Stimulated activated CD8-positive, alpha-beta memory T cell treated with anti-CD3 and anti-CD28 coated beads, Interleukin-7, amount 100 ng/mL, for 24 hours (primary cell): ENCODE results near the gene ATG3.
A peak's percentile ranks its signal among the peaks of the same experiment; 100 is the strongest.
"Not testable (repeated sequence)": the region's sequence is repeated elsewhere in the genome, so short reads cannot be mapped to it uniquely, and the experiment has no call there.

ENCODE experiments used
- DNase-seq: peaks from one replicate; pipeline ENCODE4 v3.0.0-alpha.2; 2020; ENCODE audit warnings: low read depth

Gene ATG3

DNA sequence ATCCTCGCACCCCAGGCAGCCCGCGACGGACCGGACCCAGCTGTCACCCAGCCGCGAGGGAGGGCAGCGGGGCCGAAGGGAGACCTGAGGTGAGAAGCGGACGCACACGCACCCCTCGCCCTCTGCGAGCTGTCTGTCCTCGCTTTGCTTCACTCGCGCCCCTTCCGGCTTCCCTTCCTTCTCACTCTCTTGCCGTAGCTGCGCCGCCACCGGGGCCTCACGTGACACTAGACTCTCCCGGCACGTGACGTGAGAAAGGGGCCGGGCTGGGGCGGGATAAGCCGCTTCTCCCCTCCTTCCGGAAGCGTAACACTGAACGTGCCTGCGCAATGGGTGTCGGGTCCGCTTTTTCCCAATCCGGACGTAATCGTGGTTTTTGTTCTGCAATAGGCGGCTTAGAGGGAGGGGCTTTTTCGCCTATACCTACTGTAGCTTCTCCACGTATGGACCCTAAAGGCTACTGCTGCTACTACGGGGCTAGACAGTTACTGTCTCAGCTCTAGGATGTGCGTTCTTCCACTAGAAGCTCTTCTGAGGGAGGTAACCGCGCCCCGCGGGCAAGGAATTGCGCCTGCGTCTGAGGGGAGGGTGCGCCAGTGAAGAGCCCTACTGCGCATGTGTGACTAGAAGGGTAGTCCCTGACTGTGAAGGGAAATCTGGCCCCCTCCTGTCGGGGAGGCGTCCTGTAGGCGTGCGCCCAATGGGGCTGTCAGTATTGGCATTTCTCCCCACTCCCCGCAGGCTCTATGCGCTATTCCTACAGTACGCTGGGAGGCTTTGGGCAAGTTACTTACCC lies at the start of gene ATG3, which contains the start of gene SLC35A5:
Gene ATG3, minus strand, starts transcription at position 229 of the 796 bp plus-strand sequence. CDS start 434 bp downstream, outside the sequence.
Gene SLC35A5, plus strand, starts transcription at position 312 of the 796 bp plus-strand sequence. CDS start 1,359 bp downstream, outside the sequence.
- DNase-seq: peak; percentile 99

DNA sequence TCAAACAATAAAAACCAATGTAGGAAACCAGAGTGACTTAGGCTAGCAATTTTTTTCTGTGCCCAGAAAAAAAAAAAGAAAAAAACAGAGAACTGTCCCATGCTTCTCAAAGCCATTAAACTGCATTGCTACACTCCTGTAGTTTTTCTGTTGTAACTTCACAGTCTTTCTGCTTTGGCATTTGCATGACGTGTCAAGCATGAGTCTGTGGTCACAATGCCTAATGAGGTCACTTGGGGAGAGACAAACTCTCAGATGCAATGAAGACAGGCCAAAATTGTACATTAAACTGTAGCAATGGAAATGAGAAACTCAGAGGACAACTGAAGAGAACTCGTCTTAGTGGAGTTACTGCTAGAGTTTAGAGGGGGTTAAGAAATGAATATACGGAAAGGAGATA lies 48.4 kb upstream of the ATG3 start:
- DNase-seq: no peak

DNA sequence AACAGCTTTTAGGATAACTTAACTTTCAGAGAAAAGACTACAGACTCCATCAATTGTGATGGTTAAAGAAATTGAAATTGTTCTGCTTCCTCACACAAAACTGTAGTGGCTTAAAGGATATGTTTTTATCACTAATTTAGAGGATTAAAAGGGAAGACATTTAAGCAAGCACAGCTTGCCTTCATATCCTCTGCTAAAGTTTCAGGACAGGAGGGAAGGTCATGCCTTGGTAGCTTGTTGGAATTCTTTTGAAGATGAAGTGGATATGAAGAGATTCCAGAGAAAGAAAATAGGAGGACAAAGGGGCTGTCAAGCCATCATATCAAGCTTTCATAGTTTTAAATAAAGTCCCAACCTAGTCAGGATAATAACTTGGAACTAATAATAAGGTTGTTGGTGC lies 46.1 kb upstream of the ATG3 start:
- no peak for DNase-seq

DNA sequence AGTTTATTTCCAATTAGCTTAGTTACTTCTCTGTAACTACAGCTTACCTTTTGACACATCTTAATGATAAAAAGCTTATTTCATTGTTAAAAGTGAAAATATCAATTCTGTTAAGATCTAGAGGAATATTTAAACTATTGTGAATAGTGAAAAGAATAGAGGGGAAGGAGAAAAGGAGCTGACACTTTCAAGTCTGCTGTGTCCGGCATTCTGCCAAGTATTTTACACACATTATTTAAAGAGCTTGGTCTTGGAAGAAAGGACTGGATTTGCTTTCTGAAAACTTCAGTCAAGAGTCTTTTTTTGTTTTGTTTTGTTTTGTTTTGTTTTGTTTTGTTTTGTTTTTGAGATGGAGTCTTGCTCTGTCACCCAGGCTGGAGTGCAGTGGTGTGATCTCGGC lies 44.3 kb upstream of the ATG3 start:
- no peak for DNase-seq

DNA sequence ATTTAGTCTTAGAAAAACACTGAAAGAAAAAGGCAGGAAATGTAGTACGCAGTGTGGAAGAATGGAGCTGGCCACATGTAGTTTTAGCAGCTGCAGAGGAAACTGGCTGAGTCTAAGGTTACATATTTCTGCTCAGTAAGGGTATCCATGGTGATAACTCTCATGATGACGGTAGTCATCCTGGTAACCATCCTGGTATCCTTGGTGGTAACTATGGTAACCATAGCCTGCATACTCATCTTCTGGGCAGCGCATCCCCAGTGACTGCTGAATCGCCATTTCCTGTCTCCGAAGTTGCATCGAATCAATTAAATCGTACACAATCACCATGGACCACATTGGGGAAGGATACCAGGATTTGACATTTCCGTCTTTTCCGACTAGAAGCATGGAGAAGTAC lies 43.5 kb upstream of the ATG3 start:
- DNase-seq: no peak

DNA sequence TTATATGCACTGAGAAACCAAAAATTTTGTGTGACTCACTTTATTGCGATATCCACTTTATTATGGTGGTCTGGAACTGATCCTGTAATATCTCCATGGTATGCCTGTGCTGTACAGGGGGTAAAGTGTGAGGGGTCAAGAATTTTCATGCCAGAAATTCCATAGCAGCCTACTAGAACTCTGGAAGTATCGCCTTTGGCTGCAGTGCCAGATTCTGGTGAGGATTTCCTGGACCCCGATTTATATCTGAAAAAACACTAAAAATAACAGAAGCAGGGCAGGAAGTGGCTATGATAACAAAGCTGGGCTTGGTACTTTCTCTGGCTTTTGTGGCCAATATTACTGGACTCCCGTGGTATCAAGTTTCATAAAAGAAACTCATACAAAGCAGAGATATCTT lies 42.8 kb upstream of the ATG3 start:
- DNase-seq: no peak

DNA sequence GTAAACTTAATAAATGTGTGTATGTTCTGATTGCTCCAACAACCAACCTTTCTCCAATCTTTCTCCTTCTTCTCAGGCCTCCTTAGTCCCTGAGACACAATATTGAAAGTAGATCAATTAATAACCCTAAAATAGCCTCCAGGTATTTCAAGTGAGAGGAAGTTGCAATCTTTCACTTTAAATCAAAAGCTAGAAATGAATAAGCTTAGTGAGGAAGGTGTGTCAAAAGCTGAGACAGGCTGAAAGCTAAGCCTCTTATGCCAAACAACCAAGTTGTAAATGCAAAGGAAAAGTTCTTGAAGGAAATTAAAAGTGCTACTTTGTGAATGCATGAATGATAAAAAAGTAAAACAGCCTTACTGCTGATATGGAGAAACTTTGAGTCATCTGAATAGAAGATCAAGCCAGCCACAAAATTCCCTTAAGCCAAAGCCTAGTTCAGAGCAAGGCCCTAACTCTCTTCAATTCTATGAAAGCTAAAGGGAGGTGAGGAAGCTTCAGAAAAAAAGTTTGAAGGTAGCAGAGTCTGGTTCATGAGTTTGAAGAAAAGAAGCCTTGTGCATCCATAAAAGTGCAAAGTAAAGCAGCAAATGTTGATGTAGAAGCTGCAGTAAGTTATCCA lies 40.6 kb upstream of the ATG3 start:
- DNase-seq: no peak

DNA sequence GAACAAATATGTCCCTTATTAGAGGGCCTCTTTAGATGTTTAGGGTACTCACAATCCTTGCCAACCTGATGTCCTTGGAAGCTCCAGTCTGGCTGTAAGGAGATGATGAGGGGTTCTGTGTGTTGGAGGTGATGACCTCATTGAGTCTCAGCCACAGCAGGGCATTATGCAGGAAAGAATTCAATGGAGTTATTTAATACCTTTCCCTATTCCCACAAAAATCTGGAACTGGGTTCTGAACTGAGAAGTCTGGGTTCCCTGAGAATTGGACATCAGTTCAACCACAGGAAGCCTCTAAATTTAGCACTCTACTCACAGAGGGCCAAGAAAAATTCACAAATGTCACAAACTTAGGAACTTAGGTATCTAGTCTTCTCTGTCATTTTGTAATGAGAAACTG lies 37.0 kb upstream of the ATG3 start:
- DNase-seq: no peak

DNA sequence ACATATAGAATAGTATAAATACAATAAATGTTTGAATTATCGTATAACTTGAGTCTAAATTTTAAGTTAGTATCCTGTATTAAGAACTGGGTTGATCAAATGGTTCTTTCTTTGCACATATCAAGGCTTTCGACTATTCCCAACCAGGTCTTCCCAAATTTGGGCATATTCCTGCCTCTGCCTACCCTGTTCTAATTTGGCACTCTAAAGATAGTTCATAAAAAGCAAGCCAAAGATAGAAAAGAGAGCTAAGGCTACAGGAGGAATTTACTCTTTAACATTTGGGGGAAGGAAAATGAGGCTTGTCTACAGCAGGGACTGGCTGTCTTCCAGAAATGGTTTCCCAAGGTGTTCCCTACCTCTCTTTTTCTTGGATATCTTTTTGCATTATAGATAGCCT lies 36.2 kb upstream of the ATG3 start:
- DNase-seq: no peak

DNA sequence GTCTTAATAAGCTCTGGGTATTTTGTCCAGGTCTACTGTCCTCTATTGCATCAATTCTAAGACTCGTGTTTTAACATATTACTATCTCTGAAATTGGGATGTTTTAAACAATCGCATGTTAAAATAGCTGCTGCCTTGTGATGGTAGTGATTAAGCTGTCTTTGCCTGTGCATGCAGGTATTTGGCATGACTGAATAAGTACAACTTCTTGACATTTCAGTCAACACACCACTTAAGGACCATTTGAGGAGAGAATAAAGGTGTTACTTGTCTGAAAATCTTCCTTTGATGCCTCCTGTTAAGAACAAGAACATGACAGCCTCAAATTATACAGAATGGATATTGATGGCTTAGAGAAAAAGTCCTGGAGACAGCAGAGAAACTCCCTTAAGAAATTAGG lies 33.1 kb upstream of the ATG3 start:
- DNase-seq: no peak

DNA sequence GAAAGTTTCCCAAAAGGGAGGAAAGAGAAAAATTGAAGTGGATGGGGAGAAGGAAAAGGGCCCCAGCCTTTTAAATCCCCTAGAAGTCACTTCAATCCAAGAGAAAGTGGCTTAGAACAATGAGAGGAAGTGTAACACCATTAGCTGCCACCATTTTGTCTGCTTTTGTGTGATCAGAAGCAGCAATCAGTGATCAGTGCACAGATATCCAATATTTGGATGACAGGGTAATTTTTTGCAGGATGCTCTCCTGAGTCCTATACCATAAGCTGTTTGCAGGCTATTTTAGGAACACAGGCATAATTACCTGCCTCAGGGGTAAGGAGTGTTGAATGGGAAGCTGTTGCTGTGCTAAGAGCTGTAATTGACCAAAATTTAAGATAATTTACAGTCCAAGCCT lies 31.5 kb upstream of the ATG3 start:
- no peak for DNase-seq

DNA sequence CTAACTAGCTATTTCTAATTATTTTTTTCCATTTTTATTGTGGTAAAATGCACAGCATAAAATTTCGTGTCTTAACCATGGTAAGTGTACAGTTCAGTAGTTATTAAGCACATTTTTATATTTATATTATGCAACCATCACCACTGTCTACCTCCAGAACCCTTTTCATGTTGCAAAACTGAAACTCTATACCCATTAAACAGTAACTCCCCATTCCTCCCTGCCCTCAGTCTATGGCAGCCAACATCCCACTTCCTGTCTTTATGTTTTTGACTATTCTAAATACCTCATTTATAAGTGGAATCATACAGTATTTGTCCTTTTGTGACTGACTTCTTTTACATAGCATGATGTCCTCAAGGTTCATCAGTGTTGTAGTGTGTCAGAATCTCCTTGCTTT lies 25.6 kb upstream of the ATG3 start:
- no peak for DNase-seq

DNA sequence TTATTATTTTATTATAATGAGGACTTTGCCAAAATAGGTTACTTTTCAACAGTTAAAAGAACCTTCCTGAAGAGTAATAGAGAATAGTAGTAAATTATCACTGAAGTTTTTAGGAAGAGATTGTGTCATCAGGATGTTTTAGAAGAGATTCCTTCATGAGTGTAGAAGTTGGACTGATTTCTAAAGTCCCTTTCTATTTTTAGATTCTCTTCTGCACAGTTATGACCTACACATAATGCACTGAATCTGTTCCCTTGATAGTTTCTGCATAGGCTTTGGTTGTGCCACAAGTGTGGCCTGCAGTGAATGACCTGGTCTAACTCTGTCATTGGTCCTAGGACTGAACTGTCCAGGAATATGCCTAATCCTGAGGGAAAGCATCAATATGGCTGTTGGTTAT lies 24.0 kb upstream of the ATG3 start:
- no peak for DNase-seq

DNA sequence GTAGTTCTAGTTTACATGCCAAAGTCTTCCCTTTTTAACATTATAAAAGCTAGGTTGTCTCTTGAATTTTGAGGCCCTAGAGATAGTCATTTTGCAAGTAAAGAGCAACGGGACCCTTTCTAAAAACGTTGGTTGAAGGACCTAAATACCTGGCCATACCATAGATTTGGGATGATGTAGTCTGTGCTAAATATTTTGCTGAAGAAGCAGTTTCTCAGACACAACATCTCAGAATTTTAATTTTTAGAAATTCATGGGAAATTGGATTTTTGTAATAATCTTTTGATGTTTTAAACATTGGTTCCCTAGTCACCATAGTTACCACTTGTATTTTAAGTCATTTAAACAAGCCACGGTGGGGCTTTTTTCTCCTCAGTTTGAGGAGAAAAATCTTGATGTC lies 21.3 kb upstream of the ATG3 start:
- no peak for DNase-seq

DNA sequence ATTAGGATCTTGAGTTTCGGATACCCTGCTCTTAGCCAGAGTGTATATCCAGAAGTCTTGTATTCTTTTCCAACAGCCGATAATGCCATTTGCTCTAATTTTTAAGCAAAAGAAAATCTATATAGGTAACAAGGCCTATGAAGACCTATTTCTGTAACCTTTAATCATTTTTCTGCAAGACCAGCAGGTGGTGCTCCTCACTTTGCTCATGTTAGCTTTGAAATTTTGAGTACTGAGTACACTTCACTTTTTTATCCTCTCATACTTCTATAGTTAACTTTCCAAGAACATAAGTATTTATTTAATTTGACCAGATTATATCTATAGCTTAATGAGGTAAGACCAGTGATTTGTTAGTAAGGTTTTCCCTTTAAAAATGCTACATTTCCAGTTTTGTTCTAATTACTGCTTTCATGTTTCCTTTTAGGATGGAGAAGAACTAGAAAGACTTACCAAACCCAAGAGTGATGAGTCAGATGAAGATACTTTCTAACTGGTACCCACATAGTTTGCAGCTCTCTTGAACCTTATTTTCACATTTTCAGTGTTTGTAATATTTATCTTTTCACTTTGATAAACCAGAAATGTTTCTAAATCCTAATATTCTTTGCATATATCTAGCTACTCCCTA lies 20.6 kb upstream of the ATG3 start:
- DNase-seq: no peak

DNA sequence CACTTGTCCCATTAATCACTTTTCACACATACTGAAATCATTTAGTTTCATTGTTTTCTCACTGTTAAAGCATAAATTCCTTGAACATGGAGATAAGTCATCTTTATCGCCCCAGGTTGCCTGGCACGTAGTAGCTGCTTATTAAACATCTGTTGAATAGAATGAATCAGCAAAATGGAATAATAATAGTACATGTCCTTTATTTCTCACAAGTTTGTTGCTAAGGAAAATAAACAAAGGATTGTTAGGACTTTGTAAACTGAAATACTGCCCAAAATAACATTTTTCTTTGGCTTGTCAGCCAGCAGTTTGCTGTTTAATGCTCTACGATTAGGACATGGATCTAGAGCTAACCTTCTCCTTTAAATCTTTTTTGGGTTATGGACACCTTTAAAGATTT lies 17.9 kb upstream of the ATG3 start:
- no peak for DNase-seq

DNA sequence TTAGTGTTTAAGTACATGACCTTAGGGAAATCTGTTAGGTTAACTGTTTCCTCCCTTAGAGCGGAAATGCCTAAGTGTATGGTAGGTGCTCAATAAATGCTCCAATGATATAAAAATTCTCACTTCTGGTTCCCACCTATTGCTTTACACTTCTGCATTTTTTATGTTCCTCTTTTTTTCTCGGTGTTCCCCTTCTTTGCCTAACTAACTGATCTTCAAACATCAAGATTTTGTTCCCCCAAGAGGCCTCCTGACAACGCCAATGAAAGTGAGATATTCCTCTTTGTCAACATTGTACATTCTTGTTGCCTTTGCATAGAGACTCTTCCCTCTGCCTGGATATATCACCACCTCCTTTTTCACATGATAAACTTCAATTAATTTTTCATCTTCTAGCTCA lies 17.5 kb upstream of the ATG3 start:
- no peak for DNase-seq

DNA sequence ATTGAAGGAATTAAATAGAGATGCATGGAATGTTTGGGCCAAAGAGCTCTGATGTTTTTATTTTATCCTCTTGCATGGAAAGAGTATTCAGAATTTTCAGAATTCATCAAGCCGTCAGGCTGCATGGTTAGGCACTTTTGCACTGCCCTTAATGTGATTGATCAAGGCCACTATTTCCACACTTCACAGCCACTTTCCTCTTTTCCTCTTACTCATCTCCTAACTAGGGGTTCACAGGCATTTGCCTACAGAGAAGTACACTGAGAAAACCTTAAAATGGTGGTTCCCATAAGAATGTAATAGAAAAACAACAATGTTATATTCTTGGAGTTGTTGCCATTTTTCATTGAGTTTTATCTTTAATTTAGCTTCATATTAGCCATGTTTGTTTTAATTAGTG lies 10.9 kb upstream of the ATG3 start:
- DNase-seq: no peak

DNA sequence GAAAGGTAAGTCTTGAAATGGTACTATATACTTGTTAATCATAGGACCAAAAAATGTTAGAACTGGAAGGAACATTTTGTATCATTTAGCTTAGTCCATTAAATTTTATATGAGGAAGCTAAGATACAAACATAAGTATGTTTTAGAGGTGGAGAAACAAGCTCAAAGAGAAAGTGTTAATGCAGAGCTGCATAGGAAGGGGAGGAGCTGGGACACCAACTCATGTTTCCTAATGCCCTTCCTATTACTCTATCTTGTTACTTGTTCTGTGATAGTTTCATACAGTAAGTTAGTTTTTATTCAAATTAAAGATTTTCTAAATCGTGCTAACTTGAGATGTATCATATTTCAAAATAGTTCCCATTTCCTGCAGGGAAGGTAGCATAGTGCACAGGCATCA lies 7.5 kb upstream of the ATG3 start:
- DNase-seq: no peak

DNA sequence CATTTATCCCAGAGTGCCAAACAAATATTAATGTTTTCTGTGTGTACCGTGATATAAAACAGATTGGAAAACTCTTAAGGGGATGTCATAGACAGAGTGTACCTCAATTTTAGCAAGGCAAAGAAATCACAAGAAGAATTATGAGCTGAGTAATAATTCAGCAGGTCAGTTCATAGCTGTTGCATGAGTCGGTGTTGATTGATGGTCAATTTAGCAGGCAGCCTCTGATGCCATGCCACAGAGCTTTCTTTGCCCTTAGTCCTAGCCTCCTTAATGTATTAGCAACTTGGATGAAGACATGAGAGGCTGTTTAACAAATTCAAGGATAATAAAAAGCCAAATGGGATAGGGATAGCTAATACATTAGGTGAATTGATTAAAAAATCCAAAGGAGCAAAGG lies 6.9 kb upstream of the ATG3 start:
- no peak for DNase-seq

DNA sequence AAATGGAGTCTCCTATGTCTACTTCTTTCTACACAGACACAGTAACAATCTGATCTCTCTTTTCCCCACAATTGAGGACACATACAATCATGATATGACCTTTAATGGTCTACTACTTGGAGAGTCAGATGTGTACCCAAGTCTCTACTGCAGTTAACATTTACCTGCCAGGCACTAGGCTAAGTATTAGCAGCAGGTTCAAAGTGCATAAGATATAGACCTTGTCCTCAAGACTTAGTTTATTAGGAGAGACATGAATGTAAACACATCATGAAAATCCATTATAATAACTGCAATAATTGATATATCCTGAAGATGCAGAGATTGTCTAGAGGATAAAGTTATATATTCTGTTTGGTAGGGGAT lies 3.2 kb upstream of the ATG3 start:
- no peak for DNase-seq

DNA sequence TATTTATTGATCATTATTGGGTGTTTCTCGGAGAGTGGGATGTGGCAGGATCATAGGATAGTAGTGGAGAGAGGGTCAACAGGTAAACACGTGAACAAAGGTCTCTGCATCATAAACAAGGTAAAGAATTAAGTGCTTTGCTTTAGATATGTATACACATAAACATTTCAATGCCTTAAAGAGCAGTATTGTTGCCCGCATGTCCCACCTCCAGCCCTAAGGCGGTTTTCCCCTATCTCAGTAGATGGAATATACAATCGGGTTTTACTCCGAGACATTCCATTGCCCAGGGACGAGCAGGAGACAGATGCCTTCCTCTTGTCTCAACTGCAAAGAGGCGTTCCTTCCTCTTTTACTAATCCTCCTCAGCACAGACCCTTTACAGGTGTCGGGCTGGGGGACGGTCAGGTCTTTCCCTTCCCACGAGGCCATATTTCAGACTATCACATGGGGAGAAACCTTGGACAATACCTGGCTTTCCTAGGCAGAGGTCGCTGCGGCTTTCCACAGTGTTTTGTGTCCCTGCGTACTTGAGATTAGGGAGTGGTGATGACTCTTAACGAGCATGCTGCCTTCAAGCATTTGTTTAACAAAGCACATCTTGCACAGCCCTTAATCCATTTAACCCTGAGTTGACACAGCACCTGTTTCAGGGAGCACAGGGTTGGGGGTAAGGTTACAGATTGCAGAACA lies 2.6 kb upstream of the ATG3 start:
- not testable (repeated sequence) for DNase-seq

DNA sequence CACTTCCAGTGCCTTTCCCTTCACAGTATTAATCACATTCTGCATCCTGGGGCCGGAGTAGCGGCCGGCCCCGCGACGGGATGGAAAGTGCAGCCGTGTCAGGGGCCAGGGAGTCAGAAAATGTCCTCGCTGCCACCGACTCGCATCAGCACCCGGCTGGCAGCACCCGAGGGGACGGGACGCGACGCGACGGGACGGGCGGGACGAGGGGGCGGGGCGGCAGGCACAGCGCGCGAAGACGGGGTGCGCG lies 353 bp downstream of the ATG3 start:
- no peak for DNase-seq
